HG02571 (cell line): ENCODE results near the gene MGLL.

Experiments used
- ATAC-seq: cut with Tn5 transposase; IDR thresholded peaks from one replicate; pipeline ENCODE4 v1.9.1; 2021; ENCODE audit warnings: mild to moderate bottlenecking, moderate library complexity; ENCODE audit not compliant: unreplicated experiment

The MGLL gene

GRCh38 chr3:127639173-127640041 is 182.9 kb downstream of the MGLL start:
- no peak for ATAC-seq
